GM21619 (cell line): Measurements from ENCODE around the gene THEM4.

Source experiments
- ATAC-seq: cut with Tn5 transposase; IDR thresholded peaks from one replicate; pipeline ENCODE4 v1.9.1; 2021; ENCODE audit not compliant: unreplicated experiment

The THEM4 gene

GRCh38 chr1:151909167-151910149, at the start of gene THEM4:
TSS of gene THEM4 (minus strand) at chr1:151909511. CDS start at chr1:151909458, 53 bp downstream.
- peak; percentile 96 for ATAC-seq

GRCh38 chr1:151958959-151959358, 49.6 kb upstream of the THEM4 start:
- ATAC-seq: no peak

GRCh38 chr1:151956957-151957497, 47.7 kb upstream of the THEM4 start:
- ATAC-seq: no peak

GRCh38 chr1:151953409-151954094, 44.2 kb upstream of the THEM4 start:
- no peak for ATAC-seq

- no peak for ATAC-seq
These were observed 43.5 kb upstream of the THEM4 start for GRCh38 chr1:151952811-151953210.

- ATAC-seq: no peak
These were observed 40.3 kb upstream of the THEM4 start for GRCh38 chr1:151949371-151950193.

GRCh38 chr1:151948506-151948905, 39.2 kb upstream of the THEM4 start:
- ATAC-seq: no peak

- ATAC-seq: no peak
These were observed 37.8 kb upstream of the THEM4 start for GRCh38 chr1:151947140-151947539.

GRCh38 chr1:151945725-151946722, 36.7 kb upstream of the THEM4 start:
- ATAC-seq: peak; percentile 58

GRCh38 chr1:151944857-151945575, 35.7 kb upstream of the THEM4 start:
- no peak for ATAC-seq

GRCh38 chr1:151944126-151944856, 35.0 kb upstream of the THEM4 start:
- no peak for ATAC-seq

- no peak for ATAC-seq
These were observed 34.3 kb upstream of the THEM4 start for GRCh38 chr1:151943591-151943990.

- ATAC-seq: no peak
These were observed 33.6 kb upstream of the THEM4 start for GRCh38 chr1:151942882-151943281.

GRCh38 chr1:151940541-151940940, 31.2 kb upstream of the THEM4 start:
- ATAC-seq: no peak

GRCh38 chr1:151939779-151940178, 30.5 kb upstream of the THEM4 start:
- no peak for ATAC-seq

- ATAC-seq: no peak
These were observed 29.8 kb upstream of the THEM4 start for GRCh38 chr1:151939141-151939540.

- ATAC-seq: no peak
These were observed 27.3 kb upstream of the THEM4 start for GRCh38 chr1:151936653-151937052.

- no peak for ATAC-seq
These were observed 26.7 kb upstream of the THEM4 start for GRCh38 chr1:151935894-151936602.
